Measurements from ENCODE around the gene HDAC1.

- no peak for TF ChIP-seq POLR2A (IDR thresholded peaks at IDR 0.05)
- TF ChIP-seq, protein P1, sequence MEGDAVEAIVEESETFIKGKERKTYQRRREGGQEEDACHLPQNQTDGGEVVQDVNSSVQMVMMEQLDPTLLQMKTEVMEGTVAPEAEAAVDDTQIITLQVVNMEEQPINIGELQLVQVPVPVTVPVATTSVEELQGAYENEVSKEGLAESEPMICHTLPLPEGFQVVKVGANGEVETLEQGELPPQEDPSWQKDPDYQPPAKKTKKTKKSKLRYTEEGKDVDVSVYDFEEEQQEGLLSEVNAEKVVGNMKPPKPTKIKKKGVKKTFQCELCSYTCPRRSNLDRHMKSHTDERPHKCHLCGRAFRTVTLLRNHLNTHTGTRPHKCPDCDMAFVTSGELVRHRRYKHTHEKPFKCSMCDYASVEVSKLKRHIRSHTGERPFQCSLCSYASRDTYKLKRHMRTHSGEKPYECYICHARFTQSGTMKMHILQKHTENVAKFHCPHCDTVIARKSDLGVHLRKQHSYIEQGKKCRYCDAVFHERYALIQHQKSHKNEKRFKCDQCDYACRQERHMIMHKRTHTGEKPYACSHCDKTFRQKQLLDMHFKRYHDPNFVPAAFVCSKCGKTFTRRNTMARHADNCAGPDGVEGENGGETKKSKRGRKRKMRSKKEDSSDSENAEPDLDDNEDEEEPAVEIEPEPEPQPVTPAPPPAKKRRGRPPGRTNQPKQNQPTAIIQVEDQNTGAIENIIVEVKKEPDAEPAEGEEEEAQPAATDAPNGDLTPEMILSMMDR (IDR thresholded peaks at IDR 0.05): no peak
- no peak for TF ChIP-seq POLR2AphosphoS5 (IDR thresholded peaks at IDR 0.05)
These were observed 25.0 kb downstream of the HDAC1 start for GRCh38 chr1:32316903-32317277.

Measured in sigmoid colon (tissue), 4 donors.